HepG2 (cell line): ENCODE data around the gene DMTF1. TPM values are rescaled to one million over a fixed set of nuclear protein-coding genes. Genes with fewer than 3 reads are reported as not detected.

Experiments
- ELF3 ChIP-seq: IDR thresholded peaks from 2 replicates; pipeline ENCODE4 v1.6.1; 2016; ENCODE audit warnings: missing genetic modification reagents, missing compliant biosample characterization
- IRF2 ChIP-seq: IDR thresholded peaks from 2 replicates; pipeline ENCODE4 v1.6.1; 2018; ENCODE audit warnings: missing genetic modification reagents, missing compliant biosample characterization
- KDM3A ChIP-seq: IDR thresholded peaks from 2 replicates; pipeline ENCODE4 v1.6.1; 2018; ENCODE audit warnings: low read depth, missing compliant biosample characterization
- MEF2D ChIP-seq: sonication (generic); formaldehyde crosslinking; IDR thresholded peaks from 2 replicates; pipeline ENCODE4 v1.5.1; 2020; ENCODE audit warnings: mild to moderate bottlenecking, missing genetic modification reagents
- PCBP2 ChIP-seq: fragments of 200-400 bp; formaldehyde crosslinking; optimal IDR thresholded peaks from 2 replicates; pipeline ENCODE3; 2018; ENCODE audit warnings: low read length, low read depth; ENCODE audit not compliant: poor library complexity, severe bottlenecking
- RNF2 ChIP-seq: fragments of 450-650 bp; conservative IDR thresholded peaks from 2 replicates; pipeline ENCODE4 v1.6.1; 2016; ENCODE audit warnings: low read depth
- SKI ChIP-seq: fragments of 450-650 bp; IDR thresholded peaks from one replicate; pipeline ENCODE4 v1.6.1; 2018; ENCODE audit warnings: mild to moderate bottlenecking; ENCODE audit not compliant: partially characterized antibody
- TP53 ChIP-seq: sonication (generic); formaldehyde crosslinking; conservative IDR thresholded peaks from 2 replicates; pipeline ENCODE4 v1.4.0; 2020; ENCODE audit warnings: missing genetic modification reagents
- ZBTB3 ChIP-seq: sonication (generic); formaldehyde crosslinking; IDR thresholded peaks from 2 replicates; pipeline ENCODE4 v1.4.0; 2020; ENCODE audit warnings: low read depth, mild to moderate bottlenecking, moderate library complexity, missing genetic modification reagents, borderline replicate concordance
- ZBTB8A ChIP-seq: sonication (generic); formaldehyde crosslinking; IDR thresholded peaks from 2 replicates; pipeline ENCODE4 v1.4.0; 2020; ENCODE audit warnings: mild to moderate bottlenecking, low read depth, missing genetic modification reagents, borderline replicate concordance
- ZC3H13 ChIP-seq: sonication (generic); formaldehyde crosslinking; IDR thresholded peaks from 2 replicates; pipeline ENCODE4 v1.8.1; 2023; ENCODE audit warnings: mild to moderate bottlenecking, missing genetic modification reagents, moderate library complexity
- ZNF382 ChIP-seq: sonication (generic); formaldehyde crosslinking; IDR thresholded peaks from 2 replicates; pipeline ENCODE4 v1.5.0; 2020; ENCODE audit warnings: missing genetic modification reagents, mild to moderate bottlenecking, borderline replicate concordance
- ZNF407 ChIP-seq: sonication (generic); formaldehyde crosslinking; IDR thresholded peaks from one replicate; pipeline ENCODE4 v1.5.1; 2020; ENCODE audit warnings: mild to moderate bottlenecking, missing genetic modification reagents; ENCODE audit errors: not compliant biosample characterization
- ZNF513 ChIP-seq: sonication (generic); formaldehyde crosslinking; conservative IDR thresholded peaks from 2 replicates; pipeline ENCODE4 v1.5.0; 2020; ENCODE audit warnings: missing genetic modification reagents
- ZNF652 ChIP-seq: IDR thresholded peaks from 2 replicates; pipeline ENCODE4 v1.6.1; 2016; ENCODE audit warnings: low read depth, borderline replicate concordance
- ZNF703 ChIP-seq: sonication (generic); formaldehyde crosslinking; IDR thresholded peaks from 2 replicates; pipeline ENCODE4 v1.5.1; 2020; ENCODE audit warnings: missing genetic modification reagents, mild to moderate bottlenecking, moderate library complexity, borderline replicate concordance
- ZNF713 ChIP-seq: sonication (generic); formaldehyde crosslinking; IDR thresholded peaks from 2 replicates; pipeline ENCODE4 v1.4.0; 2020; ENCODE audit warnings: mild to moderate bottlenecking, missing genetic modification reagents
- ZNF720 ChIP-seq: sonication (generic); formaldehyde crosslinking; IDR thresholded peaks from 2 replicates; pipeline ENCODE4 v1.4.0; 2020; ENCODE audit warnings: missing genetic modification reagents
- ZNF740 ChIP-seq: sonication (generic); formaldehyde crosslinking; IDR thresholded peaks from 2 replicates; pipeline ENCODE4 v1.4.0; 2020; ENCODE audit warnings: missing genetic modification reagents
- ZNF790 ChIP-seq: sonication (generic); formaldehyde crosslinking; IDR thresholded peaks from 2 replicates; pipeline ENCODE4 v1.8.0; 2022; ENCODE audit warnings: missing genetic modification reagents, mild to moderate bottlenecking, borderline replicate concordance
- ZSCAN30 ChIP-seq: sonication (generic); formaldehyde crosslinking; IDR thresholded peaks from 2 replicates; pipeline ENCODE4 v1.5.0; 2020; ENCODE audit warnings: mild to moderate bottlenecking, missing genetic modification reagents
- polyA plus RNA-seq, 8 experiments: library from polyadenylated mRNA; depleted of rRNA in 3 of 8; stranded (reverse) in 7 of 8; unstranded in 1 of 8; fragments of >200 nt; fragmentation: Illumina TruSeq in 4 of 8; extraction: Trizol in 4 of 8; gene quantifications; 2 replicates each; pipeline versions ENCODE4 v1.2.1 to v1.2.3, GENCODE V29; 2011 to 2016; ENCODE audit warnings: low read depth in 4 of 8, missing spikeins in 1 of 8, mixed read lengths in 1 of 8; ENCODE audit not compliant: insufficient read depth in 1 of 8
- total RNA-seq, 5 experiments: library from RNA; depleted of rRNA; stranded (reverse); fragments of >200 nt; fragmentation: Illumina TruSeq; extraction: Trizol; gene quantifications; 2 replicates each; pipeline ENCODE4 v1.2.3, GENCODE V29; 2016; ENCODE audit warnings: low read depth in 1 of 5

DMTF1 gene
- total and polyA plus RNA-seq, 2 of the 13 experiments (the other 11 are each of a cell fraction or from before 2014, with no cell fraction given): 45.8 to 132 TPM

- no peak for TF ChIP-seq ZNF513 (CRISPR knock-in tag)
- TF ChIP-seq ZNF790 (CRISPR knock-in tag): peak; percentile 84; the same call in 1 of the 2 replicates
- no peak for TF ChIP-seq SKI
- no peak for TF ChIP-seq KDM3A (CRISPR knock-in tag)
- TF ChIP-seq ZSCAN30: no peak
- TF ChIP-seq MEF2D (CRISPR knock-in tag): no peak
- TF ChIP-seq RNF2: no peak; the same call in 1 of the 2 replicates
- no peak for TF ChIP-seq ZNF713 (CRISPR knock-in tag)
- TF ChIP-seq TP53: 0 out of 2 replicates have a peak, but pooled peaks have one; percentile 17
- no peak for TF ChIP-seq ZNF652 (CRISPR knock-in tag)
- no peak for TF ChIP-seq ZBTB3 (CRISPR knock-in tag)
- TF ChIP-seq ZNF382 (CRISPR knock-in tag): no peak
- TF ChIP-seq IRF2 (CRISPR knock-in tag): peak; percentile 11; the same call in 1 of the 2 replicates
- TF ChIP-seq ZNF407 (CRISPR knock-in tag): no peak
- no peak for TF ChIP-seq ZNF720 (CRISPR knock-in tag)
- no peak for TF ChIP-seq ZNF740 (CRISPR knock-in tag)
- peak; percentile 40; the same call in 1 of the 2 replicates for TF ChIP-seq ZC3H13 (CRISPR knock-in tag)
- TF ChIP-seq PCBP2: no peak
- no peak for TF ChIP-seq ZNF703 (CRISPR knock-in tag)
- TF ChIP-seq ELF3 (CRISPR knock-in tag): no peak
- TF ChIP-seq ZBTB8A (CRISPR knock-in tag): peak; percentile 70; the same call in 1 of the 2 replicates
These were observed 67.9 kb downstream of the DMTF1 start (continued) for GRCh38 chr7:87220026-87220733.
